Measurements from ENCODE around the gene NUP188. TPM values are rescaled to one million over a fixed set of nuclear protein-coding genes. Genes with fewer than 3 reads are reported as not detected.

The NUP188 gene
- total and polyA plus RNA-seq, 2 of the 4 experiments (the other 2 are of a cell fraction): 53.0 to 59.1 TPM

DNA sequence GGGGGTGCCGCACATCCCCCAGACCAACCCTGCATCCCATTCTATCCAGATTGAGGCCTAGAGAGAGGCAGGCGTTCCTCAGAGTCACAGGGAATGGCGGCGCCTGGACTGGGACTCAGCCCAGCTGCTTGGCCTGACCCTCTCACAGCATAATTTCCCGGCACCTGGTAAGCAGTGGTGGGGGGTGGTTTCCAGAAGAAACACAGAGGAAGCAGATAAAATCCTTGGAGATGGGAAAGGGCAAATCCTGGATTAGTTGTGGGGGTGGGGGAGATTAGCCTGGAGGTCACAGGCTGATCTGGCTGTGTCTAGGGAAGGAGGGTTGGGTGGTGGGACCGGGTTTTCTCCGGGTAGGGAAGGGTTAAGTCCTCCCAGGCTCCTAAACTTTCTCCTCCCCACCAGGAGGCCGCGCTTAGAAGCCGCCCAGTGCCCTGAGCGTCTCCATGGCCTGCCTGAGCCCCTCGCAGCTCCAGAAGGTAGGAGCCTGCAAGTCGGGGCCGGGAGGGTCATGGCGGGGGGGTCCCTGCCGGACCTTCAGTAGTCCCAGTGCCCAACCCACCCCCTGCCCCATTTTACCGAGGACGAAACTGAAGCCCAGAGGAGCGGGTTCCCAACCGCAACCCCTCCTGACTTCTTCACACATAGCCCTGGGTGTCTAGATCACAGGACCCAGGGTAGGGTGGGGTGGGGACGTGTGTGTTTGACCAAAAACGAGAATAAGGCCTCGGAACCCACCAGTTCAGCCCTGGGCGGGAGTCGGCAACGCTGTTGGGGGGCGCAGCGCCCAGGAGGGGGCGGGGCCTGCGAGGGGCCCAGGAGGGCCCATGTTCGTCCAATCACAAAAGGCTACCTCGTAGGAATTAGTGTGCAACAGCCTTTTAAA, 25.4 kb upstream of the NUP188 start:
- intact Hi-C loops (cut with micrococcal nuclease) (no loop called here), in situ Hi-C loops (cut with MboI; ENCODE audit: low sequenced_read_pairs) (no loop called here), dilution Hi-C loops (cut with HindIII; ENCODE audit: low sequenced_read_pairs, unreplicated experiment) (no loop called here)
- BruUV-seq (replicated peaks): no TSS peak
- CTCF ChIA-PET: interaction anchor here (0.7 kb wide), 1 partner anchor 70 kb away, joined by 4 read pairs; no protein-coding TSS in a partner anchor
- H3K4ac ChIP-seq (ENCODE audit: low read depth, low read length): peak overlapping the region; percentile 77
- peak overlapping the region; percentile 35 for H4K91ac ChIP-seq (ENCODE audit: insufficient read depth, low read depth, low read length)
- no peaks in the 10 kb centered on the region for H3K27me3 ChIP-seq (ENCODE audit: control insufficient read depth, insufficient read depth, low read length)
- peak overlapping the region; percentile 49 for H3K56ac ChIP-seq (ENCODE audit: extremely low read depth, insufficient read depth, low read length)
- H3K36me3 ChIP-seq (ENCODE audit: control insufficient read depth, insufficient read depth, low read length): peaks cover 13% of the 10 kb centered on the region
- 0 out of 3 replicates have a peak overlapping the region, but pooled peaks have one; percentile 74 for H2BK15ac ChIP-seq (ENCODE audit: low read depth, low read length)
- peak overlapping the region; percentile 92 for H2AK9ac ChIP-seq (replicated peaks; ENCODE audit: low read depth, low read length, poor library complexity)
- WGBS, 2 experiments (ENCODE audit: extremely low coverage in 2 of 2, insufficient read length in 1 of 2): 26% methylated on average over 7 of the region's 32 CpGs; no CpG with 5 or more reads in 1 of the 2 experiments
- H2AFZ ChIP-seq (replicated peaks; ENCODE audit: low read length, poor library complexity): peak overlapping the region; percentile 88
- H4K5ac ChIP-seq (ENCODE audit: low read depth, low read length): peak overlapping the region; percentile 59
- H3K9ac ChIP-seq (ENCODE audit: low read depth, low read length): peak overlapping the region; percentile 69
- POLR2A ChIA-PET (ENCODE audit: unreplicated experiment): no interaction called here
- ATAC-seq (ENCODE audit: low read depth): peak; percentile 72
- H3K9me3 ChIP-seq (ENCODE audit: control insufficient read depth, insufficient read depth, low read length): no peaks in the 10 kb centered on the region
- peak overlapping the region; percentile 75 for H3K27ac ChIP-seq (ENCODE audit: insufficient read depth, low read length)
- peak overlapping the region; percentile 85 for H2BK20ac ChIP-seq (ENCODE audit: low read depth, low read length)
- H3K4me1 ChIP-seq (ENCODE audit: control insufficient read depth, insufficient read depth, low read length): peaks cover 15% of the 10 kb centered on the region
- peak; percentile 50 for DNase-seq
- H4K8ac ChIP-seq (ENCODE audit: low read depth in 2 of 2, low read length in 2 of 2): peak overlapping the region; percentile 20 to 91
- peak overlapping the region; percentile 13; the same call in 1 of the 2 replicates for H3K23ac ChIP-seq (ENCODE audit: low read depth, low read length)
- peaks cover 12 to 42% of the 10 kb centered on the region in 2 experiments; a peak in 3 of 4 replicates for H3K79me1 ChIP-seq (ENCODE audit: low read depth in 1 of 2, low read length in 2 of 2)
- H3K4me2 ChIP-seq (ENCODE audit: low read depth, low read length): peak overlapping the region; percentile 51
- peak overlapping the region; percentile 7 for H2BK5ac ChIP-seq (ENCODE audit: low read depth, low read length, poor library complexity, severe bottlenecking)
- peaks cover 20% of the 10 kb centered on the region for H3K9me1 ChIP-seq (ENCODE audit: insufficient read depth, low read length)
- peak overlapping the region; percentile 31 for H2AK5ac ChIP-seq (ENCODE audit: low read depth, low read length)
- H4K20me1 ChIP-seq (ENCODE audit: insufficient read depth, low read length): no peaks in the 10 kb centered on the region
- no peak for TF ChIP-seq POLR2A (IDR thresholded peaks at IDR 0.05; ENCODE audit: low read depth, low read length)
- no peak for TF ChIP-seq RAD21 (IDR thresholded peaks at IDR 0.05; ENCODE audit: low read length)
- TF ChIP-seq MAFK (IDR thresholded peaks at IDR 0.05; ENCODE audit: low read depth, low read length): no peak
- TF ChIP-seq, protein P1, sequence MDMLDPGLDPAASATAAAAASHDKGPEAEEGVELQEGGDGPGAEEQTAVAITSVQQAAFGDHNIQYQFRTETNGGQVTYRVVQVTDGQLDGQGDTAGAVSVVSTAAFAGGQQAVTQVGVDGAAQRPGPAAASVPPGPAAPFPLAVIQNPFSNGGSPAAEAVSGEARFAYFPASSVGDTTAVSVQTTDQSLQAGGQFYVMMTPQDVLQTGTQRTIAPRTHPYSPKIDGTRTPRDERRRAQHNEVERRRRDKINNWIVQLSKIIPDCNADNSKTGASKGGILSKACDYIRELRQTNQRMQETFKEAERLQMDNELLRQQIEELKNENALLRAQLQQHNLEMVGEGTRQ (IDR thresholded peaks at IDR 0.05; ENCODE audit: low read depth, low read length): no peak
- TF ChIP-seq RCOR1 (IDR thresholded peaks at IDR 0.05; ENCODE audit: insufficient replicate concordance, low read length): no peak
- no peak for TF ChIP-seq SMC3 (IDR thresholded peaks at IDR 0.05; ENCODE audit: low read depth, low read length)
- TF ChIP-seq NFE2L2 (IDR thresholded peaks at IDR 0.05; ENCODE audit: low read depth, low read length): no peak
- peak; percentile 7; the same call in 1 of the 2 replicates for TF ChIP-seq MAZ (IDR thresholded peaks at IDR 0.05; ENCODE audit: borderline replicate concordance, low read depth, low read length)
- H2BK120ac ChIP-seq (ENCODE audit: low read depth, low read length): peak overlapping the region; percentile 79
- H3K18ac ChIP-seq (ENCODE audit: low read depth, low read length): peak overlapping the region; percentile 10; the same call in 1 of the 2 replicates
- H3K4me3 ChIP-seq (ENCODE audit: insufficient read depth, low read depth, low read length): peak overlapping the region; percentile 35
- H3K14ac ChIP-seq (replicated peaks; ENCODE audit: low read depth, low read length): peak overlapping the region; percentile 55
